Mucosa of descending colon (tissue), 3 donors: ENCODE data around the gene PDIA4. TPM values are rescaled to one million over a fixed set of nuclear protein-coding genes. Genes with fewer than 3 reads are reported as not detected.
"Not testable (repeated sequence)": the region's sequence is repeated elsewhere in the genome, so short reads cannot be mapped to it uniquely, and the experiment has no call there.

Experiments used
- ATAC-seq: fragments of 200-7000 bp; cut with Tn5 transposase; one replicate; pipeline ENCODE4 v1.9.1; 2020; ENCODE audit warnings: mild to moderate bottlenecking, moderate library complexity
- DNase-seq, 3 donors: peaks; one replicate each; pipeline ENCODE4 v3.0.0-alpha.2; 2020
- H3K36me3 ChIP-seq: fragments of 200-600 bp; one replicate; pipeline ENCODE4 v1.8.0; 2021; ENCODE audit warnings: low read depth, mild to moderate bottlenecking
- H3K4me1 ChIP-seq: fragments of 200-600 bp; one replicate; pipeline ENCODE4 v1.8.0; 2021; ENCODE audit warnings: low read depth, mild to moderate bottlenecking
- H3K4me3 ChIP-seq: fragments of 200-600 bp; one replicate; pipeline ENCODE4 v1.8.0; 2021; ENCODE audit warnings: mild to moderate bottlenecking
- H3K9me3 ChIP-seq: fragments of 200-600 bp; one replicate; pipeline ENCODE4 v1.8.0; 2021; ENCODE audit warnings: mild to moderate bottlenecking
- CTCF ChIP-seq: fragments of 200-600 bp; IDR thresholded peaks from one replicate; pipeline ENCODE4 v1.8.0; 2022; ENCODE audit warnings: antibody characterized with exemption, mild to moderate bottlenecking
- intact Hi-C, 2 donors: fragments of 100-400 bp; cut with DNase I in 1 of 2; cut with micrococcal nuclease in 1 of 2; formaldehyde crosslinking; loops; one replicate each; pipeline versions ENCODE4 v1.11.0 to v1.11.1; 2022; cut with DNase I, micrococcal nuclease
- total RNA-seq, 3 donors: library from RNA; stranded (reverse); fragmentation: NEBNext Ultra II Directional in 2 of 3; extraction: Animal tissue kit (Norgen Biotek cat#: 25700) in 2 of 3; gene quantifications; one replicate each; pipeline versions ENCODE4 v1.2.1 to v1.2.4, GENCODE V29; 2021 to 2023
- donor health status: DM: no; HTN: no; CAD: no; lungs with moderate emphysema.
- donor health status: DM: no; HTN: no; CAD: no.
- donor health status: DM: no; HTN: yes; CAD: no.

Gene PDIA4
- total RNA-seq, 3 donors from 2014 or later: 78.4 to 211 (median 109) TPM

- DNase-seq (no peak), ATAC-seq (no peak)
- Histone ChIP-seq H3K36me3 (no peaks in the 10 kb centered on the region), H3K4me3 (no peak overlapping the region), H3K9me3 (no peaks in the 10 kb centered on the region), H3K4me1 (no peaks in the 10 kb centered on the region)
- TF ChIP-seq CTCF: no peak
- intact Hi-C loops: no loop called here
Measured at GRCh38 chr7:149043936-149044335, 15.6 kb upstream of the PDIA4 start.

DNA sequence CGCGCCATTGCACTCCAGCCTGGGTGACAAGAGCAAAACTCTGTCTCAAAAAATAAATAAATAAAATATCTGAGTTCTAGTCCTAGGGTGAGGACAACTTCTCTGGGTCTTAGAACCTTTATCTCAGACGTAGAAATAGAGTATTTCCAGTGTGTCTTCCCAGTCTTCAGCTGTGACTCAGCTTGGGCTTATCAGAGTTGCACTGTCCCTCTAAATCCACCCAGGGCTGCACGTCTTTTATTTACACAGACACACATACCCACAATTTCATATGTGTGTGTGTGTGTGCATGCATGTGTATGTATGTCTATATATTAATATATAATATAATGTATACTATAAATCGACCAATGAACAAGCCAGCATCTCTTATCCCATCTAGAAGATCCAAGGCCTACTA is 13.0 kb upstream of the PDIA4 start:
- no peak for DNase-seq
- no peak for ATAC-seq
- peaks cover 7% of the 10 kb centered on the region for H3K9me3 ChIP-seq
- no peak for TF ChIP-seq CTCF
- no peaks in the 10 kb centered on the region for H3K36me3 ChIP-seq
- no peaks in the 10 kb centered on the region for H3K4me1 ChIP-seq
- intact Hi-C loops: no loop called here
- H3K4me3 ChIP-seq: no peak overlapping the region

DNA sequence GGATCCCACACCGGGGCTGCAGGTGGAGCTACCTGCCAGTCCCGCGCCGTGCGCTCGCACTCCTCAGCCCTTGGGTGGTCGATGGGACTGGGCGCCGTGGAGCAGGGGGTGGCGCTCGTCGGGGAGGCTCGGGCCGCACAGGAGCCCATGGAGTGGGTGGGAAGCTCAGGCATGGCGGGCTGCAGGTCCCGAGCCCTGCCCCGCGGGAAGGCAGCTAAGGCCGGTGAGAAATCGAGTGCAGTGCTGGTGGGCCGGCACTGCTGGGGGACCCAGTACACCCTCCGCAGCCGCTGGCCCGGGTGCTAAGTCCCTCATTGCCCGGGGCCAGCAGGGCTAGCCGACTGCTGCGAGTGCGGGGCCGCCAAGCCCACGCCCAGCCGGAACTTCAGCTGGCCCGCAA is 10.3 kb upstream of the PDIA4 start:
- H3K36me3 ChIP-seq, ATAC-seq, DNase-seq, intact Hi-C loops, H3K9me3 ChIP-seq, H3K4me1 ChIP-seq, H3K4me3 ChIP-seq: not testable (repeated sequence)

GRCh38 chr7:149036676-149037075 is 8.4 kb upstream of the PDIA4 start:
- DNase-seq (no peak), ATAC-seq (no peak)
- Histone ChIP-seq H3K4me1 (no peaks in the 10 kb centered on the region), H3K9me3 (peaks cover 9% of the 10 kb centered on the region), H3K4me3 (no peak overlapping the region), H3K36me3 (no peaks in the 10 kb centered on the region)
- intact Hi-C loops: no loop called here
- TF ChIP-seq CTCF: no peak

GRCh38 chr7:149031353-149031910 is 3.1 kb upstream of the PDIA4 start:
- no peaks in the 10 kb centered on the region for H3K36me3 ChIP-seq
- H3K4me1 ChIP-seq: peaks cover 10% of the 10 kb centered on the region
- intact Hi-C loops: no loop called here
- ATAC-seq: no peak
- H3K4me3 ChIP-seq: no peak overlapping the region
- peaks cover 3% of the 10 kb centered on the region for H3K9me3 ChIP-seq
- no peak for DNase-seq
- no peak for TF ChIP-seq CTCF

DNA sequence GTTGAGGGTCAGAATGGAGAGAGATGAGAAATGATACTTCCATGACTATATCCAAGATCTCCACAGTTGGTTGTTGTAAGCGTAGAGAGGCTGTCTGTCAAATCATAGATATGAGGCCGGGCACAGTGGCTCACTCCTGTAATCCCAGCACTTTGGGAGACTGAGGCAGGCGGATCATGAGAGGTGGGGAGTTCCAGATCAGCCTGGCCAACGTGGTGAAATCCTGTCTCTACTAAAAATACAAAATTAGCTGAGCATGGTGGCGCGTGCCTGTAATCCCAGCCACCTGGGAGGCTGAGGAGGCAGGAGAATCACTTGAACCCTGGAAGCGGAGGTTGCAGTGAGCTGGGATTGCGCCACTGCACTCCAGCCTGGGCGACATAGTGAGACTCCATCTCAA is 2.1 kb upstream of the PDIA4 start:
- H3K4me3 ChIP-seq, ATAC-seq, H3K36me3 ChIP-seq, DNase-seq, intact Hi-C loops, H3K9me3 ChIP-seq: not testable (repeated sequence)
- H3K4me1 ChIP-seq: peaks cover 10% of the 10 kb centered on the region
